HG03025 (cell line): ENCODE measurements around the gene TIE1.
A peak's percentile ranks its signal among the peaks of the same experiment; 100 is the strongest.
"Not testable (repeated sequence)": the region's sequence is repeated elsewhere in the genome, so short reads cannot be mapped to it uniquely, and the experiment has no call there.

Source experiments
- ATAC-seq: cut with Tn5 transposase; IDR thresholded peaks from one replicate; pipeline ENCODE4 v1.9.1; 2021; ENCODE audit warnings: mild to moderate bottlenecking, moderate library complexity; ENCODE audit not compliant: unreplicated experiment, low FRiP score

TIE1 gene

DNA sequence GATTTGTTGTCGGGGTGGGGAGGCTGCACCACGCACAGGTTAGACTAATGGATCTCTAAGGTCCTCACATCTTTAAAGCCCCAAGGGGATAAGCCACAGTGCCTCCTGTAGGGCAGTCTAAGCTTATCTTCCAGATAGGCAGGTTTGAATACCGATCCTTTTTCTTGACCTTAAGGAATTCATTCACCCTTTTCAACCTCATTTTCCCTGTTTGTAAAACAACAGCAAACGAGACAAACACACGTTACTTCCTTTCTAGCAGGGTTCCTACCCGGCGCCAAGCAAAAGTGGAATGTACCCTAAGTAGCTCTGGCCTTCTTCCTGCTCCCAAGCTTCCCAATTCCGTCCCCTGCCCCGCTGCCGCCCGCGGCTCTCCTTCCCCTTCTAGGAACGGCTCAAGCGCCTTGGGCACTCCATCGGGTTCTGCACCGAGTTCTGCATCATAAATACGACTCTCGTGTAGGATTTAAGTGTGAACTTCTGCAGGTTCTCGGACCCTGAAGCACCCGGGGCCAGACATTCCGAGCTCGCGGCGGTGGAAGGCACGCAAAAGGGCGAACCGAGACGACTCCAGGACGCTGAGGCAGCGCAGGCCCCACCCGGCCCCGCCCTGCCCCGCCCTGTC lies 57.5 kb downstream of the TIE1 start:
- no peak for ATAC-seq

GRCh38 chr1:43358746-43359693 lies 58.2 kb downstream of the TIE1 start, which contains the start of gene CDC20:
Gene CDC20, plus strand, starts transcription at chr1:43358981. Its CDS starts 235 bp downstream, at chr1:43359216.
- ATAC-seq: peak; percentile 86

DNA sequence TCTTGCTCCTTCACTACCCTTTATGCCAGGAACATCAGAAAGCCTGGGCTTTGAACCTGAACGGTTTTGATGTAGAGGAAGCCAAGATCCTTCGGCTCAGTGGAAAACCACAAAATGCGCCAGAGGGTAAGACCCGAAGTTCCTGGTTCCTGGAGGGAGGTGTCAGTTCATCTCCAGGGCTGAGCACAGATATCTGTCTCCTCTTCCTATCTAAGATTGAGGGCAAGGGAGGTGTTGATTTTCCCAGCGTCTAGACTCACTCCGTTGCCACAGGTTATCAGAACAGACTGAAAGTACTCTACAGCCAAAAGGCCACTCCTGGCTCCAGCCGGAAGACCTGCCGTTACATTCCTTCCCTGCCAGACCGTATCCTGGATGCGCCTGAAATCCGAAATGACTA lies 58.9 kb downstream of the TIE1 start:
- ATAC-seq: no peak

GRCh38 chr1:43360616-43361015 lies 59.8 kb downstream of the TIE1 start:
- no peak for ATAC-seq

DNA sequence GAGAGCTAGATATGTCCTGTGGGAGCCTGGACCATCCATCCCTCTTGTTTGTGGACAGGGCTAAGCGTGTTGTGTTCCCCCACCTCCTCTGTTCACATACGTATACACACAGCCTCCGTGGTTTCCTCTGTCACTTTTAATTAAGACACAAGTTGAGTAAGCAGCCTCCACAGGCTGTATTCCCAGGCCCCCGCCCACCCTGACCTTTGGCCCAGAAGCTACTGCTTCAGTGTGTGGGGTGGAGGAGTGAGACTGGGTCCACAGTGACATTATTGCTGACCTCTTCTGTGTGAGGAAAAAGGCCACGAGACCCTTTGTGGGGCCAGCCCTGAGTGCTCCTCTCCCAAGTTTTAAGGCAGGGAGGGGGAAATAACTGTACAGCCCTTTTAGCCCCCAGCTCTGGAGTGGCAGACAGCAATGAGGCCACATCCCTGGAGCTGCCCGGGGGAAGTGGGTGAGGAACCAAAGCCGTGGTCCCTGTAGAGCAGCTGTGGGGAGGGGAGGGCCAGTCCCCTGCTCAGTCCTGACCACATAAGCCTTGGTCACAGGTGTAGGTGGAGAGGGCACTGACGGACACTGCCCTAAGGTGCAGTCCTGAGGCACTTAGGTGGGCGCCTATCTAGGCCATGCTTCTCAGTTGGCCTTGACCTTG lies 62.6 kb downstream of the TIE1 start:
- ATAC-seq: no peak

GRCh38 chr1:43363935-43364525 lies 63.2 kb downstream of the TIE1 start:
- ATAC-seq: no peak

DNA sequence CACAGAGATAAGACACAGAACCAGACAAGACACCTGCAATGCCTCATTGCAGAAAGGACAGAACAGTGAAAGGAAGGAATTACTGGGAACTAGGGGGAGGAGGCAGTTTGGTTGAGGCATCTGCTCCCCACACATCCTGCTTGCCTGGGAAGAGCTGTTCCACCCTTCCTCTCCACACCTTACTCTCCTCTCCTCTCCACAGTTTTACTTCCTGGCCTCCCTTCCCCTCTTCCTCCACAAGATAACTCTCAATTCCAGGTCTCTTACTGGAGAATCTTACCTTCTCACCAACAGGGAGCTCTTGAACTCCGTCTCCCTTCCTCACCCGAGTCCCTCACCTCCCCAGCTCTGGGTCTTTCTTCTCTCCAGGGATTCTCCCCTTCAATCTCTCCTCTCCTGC lies 64.9 kb downstream of the TIE1 start:
- no peak for ATAC-seq

- ATAC-seq: no peak
These were observed 65.4 kb downstream of the TIE1 start for GRCh38 chr1:43366179-43366578.

GRCh38 chr1:43366601-43367025 lies 65.8 kb downstream of the TIE1 start:
- no peak for ATAC-seq

DNA sequence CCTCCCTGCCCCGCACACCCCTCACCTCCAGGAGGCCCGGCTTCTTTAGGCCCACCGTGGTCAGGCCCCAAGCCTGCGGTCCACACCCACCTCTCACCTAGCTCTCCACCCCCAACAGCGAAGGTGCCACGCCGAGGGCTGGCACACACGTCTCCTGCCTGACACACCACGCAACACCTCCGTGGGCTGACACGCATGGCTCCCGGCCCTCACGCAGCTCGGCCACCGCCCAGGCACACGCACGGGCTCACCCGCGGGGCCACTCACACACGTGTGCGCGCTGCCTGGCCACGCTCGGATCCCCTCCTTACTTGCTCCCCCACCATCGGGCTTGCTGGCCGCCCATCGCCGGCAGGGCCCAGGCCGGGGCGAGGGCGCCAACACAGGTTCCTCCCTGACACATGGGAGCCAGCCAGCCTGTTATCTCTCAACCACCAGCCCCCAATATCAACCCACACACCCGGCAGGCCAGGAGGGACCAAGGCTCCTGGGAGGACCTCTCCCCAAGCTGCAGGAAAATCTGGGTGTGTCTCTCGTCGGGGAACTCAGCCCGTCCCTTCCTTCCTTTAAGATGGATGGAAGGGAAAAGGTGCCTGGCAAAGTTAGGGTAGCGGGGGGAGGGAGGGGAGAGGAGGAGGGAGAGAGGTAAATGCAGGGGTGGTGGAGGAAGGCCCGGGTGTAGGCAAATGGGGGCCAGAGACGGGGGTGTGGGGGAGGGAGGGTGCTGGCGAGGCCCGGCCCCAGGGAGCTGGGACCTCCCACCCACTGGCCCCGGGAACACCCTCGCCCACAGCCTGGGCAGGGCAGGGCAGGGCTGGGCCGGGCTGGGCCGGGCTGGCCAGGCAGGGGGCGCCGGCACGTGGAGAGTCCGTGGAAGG lies 66.5 kb downstream of the TIE1 start:
- peak; percentile 39 for ATAC-seq

- peak; percentile 76 for ATAC-seq
These were observed 67.3 kb downstream of the TIE1 start, which contains the start of gene ELOVL1 for GRCh38 chr1:43367904-43368645. Gene ELOVL1, minus strand, starts transcription at chr1:43368011. Its CDS starts 2,402 bp downstream, at chr1:43365609.

DNA sequence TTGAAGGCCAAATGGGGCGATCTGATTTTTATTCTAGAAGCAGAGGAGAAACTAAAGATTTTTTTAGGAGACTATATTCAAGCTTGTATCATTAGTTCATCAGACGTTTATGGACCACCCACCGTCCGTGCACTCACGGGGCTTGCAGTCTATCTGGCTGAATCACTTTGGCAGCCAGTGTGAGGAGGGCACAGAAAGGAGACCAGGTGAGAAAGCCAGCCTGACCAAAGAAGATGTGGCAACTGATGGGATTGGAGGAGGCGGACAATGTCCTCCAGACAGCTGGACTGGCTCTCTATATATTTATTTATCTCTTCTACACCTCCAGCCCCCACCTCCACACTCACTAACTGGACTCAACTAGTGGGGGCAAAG lies 67.9 kb downstream of the TIE1 start:
- ATAC-seq: no peak

GRCh38 chr1:43369779-43370178 lies 69.0 kb downstream of the TIE1 start:
- ATAC-seq: not testable (repeated sequence)

DNA sequence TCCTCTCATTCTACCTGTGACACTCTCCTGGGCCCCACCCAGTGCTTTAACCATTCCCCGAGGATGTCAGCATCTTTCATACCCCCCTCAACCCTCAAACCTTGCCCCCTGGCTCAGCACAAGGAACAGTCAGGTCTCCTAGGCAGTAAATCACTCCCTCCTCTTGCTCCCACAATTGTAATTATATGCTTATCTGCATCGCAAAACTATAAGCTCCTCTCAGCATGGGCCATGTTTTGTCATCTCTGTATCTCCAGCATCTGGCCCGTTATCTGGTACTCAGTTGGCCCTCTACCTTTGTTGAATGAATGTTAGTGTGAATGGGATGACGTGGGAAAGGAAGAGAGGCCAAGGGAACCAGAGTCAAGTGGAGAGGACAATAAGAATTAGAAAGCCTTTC lies 69.8 kb downstream of the TIE1 start:
- no peak for ATAC-seq

DNA sequence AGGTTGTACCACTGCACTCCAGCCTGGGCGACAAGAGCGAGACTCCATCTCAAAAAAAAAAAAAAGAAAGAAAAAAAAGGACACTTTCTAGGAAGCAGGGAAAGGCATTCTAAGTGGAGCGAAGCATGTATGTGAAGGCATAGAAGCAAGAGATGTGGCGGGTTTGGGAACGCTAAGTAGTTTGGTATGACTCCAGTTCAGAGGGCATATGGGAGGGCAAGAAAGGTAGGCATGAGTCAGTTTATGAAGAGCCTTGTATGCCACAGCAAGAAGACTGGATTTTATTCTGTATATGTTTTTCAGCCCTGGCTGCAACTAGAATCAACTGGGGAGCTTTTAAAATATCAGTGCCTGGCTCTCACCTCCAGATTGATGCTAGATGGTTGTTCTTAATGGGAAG lies 71.4 kb downstream of the TIE1 start:
- ATAC-seq: no peak
